Activated T-helper 9 cell treated with anti-CD3 and anti-CD28 coated beads, Interleukin-2, amount 50 U/mL, for 16 hours (primary cell): ENCODE results near the gene CCDC188.

Experiments used
- DNase-seq: peaks from one replicate; pipeline ENCODE4 v3.0.0-alpha.2; 2020; ENCODE audit warnings: low read depth

Gene CCDC188

DNA sequence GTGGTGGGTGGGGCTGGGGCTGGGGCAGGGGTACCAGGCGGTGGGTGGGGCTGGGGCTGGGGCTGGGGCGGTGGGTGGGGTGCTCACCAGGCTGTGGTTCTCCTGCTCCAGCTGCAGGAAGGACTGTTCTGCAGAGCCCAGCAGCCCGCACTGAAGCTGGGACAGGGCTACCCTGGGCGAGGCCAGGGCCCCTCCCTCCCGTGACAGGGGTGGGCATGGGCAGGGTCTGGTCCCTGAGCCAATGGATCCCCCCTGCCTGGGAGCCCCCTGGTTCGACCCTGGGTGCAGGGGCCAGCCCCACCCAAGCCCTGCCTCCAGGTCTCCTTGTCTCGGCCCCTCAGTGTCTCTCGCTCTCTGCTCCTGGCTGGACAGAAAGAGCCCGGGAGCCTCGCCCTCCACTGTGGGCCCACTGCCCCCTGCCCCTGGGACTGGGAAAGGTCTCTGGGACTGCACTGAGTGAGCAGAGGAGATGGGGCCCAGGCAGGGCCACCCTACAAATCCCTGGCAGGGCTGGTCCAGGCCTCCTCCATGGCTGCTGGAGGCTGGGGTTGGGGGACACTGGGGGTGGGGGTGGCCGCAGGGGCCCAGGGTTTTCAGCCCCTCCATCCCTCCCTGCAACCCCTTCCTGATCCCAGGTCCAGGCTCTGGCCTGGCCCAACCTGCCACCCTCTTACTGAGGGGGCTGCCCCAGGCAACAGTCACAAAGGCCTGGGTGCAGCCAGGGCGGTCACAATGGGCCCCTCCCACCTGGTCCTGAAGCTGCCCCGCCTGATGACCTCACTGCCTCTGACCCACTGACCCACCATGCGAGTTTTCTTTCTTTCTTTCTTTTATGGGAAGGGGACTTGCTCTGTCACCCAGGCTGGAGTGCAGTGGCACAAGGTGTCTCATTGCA, at the start of gene CCDC188:
Gene CCDC188 (minus strand): TSS at position 675 of the 895 bp plus-strand sequence. CDS start 69 bp downstream, at position 606.
- no peak for DNase-seq

GRCh38 chr22:20199906-20200305, 49.1 kb upstream of the CCDC188 start:
- DNase-seq = no peak

- DNase-seq = no peak
Measured at GRCh38 chr22:20199413-20199842, 48.6 kb upstream of the CCDC188 start.

- DNase-seq = no peak
Measured at GRCh38 chr22:20198557-20199319, 47.9 kb upstream of the CCDC188 start.

GRCh38 chr22:20197407-20198030, 46.7 kb upstream of the CCDC188 start:
- DNase-seq = no peak

- DNase-seq = no peak
Measured at GRCh38 chr22:20196094-20196842, 45.4 kb upstream of the CCDC188 start.

DNA sequence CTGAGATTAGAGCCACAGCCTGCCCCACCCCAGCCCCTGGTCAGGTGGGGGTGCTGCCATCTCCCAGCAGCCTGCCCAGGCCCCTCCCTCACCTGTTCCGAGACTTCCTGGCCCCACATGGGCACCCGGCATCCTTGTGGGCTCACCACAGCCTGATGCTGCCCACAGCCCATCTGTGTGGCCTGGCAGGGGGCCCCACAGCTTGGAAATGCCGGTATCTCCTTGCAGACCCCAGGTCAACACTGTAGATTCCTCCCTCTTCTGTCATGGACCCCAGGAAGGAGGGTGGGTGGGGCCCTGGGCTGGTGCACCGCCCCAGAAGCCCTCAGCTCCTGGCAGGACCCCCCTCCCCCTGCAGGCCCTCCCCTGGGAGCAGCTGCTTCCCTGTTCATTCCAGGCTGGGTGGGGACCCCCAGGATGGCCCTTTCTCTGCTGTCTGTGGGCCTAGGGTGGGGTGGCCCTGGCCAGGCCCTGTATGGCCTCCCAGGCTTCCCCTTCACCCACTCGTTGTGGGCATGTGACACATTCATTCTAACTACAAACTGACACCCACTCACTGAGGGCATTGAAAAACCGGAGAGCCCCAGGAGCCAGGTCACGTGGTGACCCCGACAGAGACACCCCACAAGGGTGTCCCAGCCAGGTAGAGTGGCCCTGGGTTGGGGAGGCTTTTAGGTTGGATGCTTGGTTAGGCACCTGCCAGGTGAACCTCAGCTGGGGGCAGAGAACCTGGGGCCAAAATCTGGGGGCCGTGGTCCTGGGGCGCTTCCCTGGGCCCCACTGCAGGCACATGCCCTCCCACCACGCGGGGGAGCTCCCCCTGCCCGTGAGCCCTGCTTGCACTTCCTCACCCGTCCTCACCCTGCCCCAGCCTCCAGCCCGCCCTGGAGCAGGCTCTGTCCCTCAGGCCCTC, 44.1 kb upstream of the CCDC188 start:
- DNase-seq = no peak

GRCh38 chr22:20193761-20194494, 43.1 kb upstream of the CCDC188 start:
- no peak for DNase-seq

- DNase-seq = no peak
Measured at GRCh38 chr22:20192972-20193760, 42.3 kb upstream of the CCDC188 start.

DNA sequence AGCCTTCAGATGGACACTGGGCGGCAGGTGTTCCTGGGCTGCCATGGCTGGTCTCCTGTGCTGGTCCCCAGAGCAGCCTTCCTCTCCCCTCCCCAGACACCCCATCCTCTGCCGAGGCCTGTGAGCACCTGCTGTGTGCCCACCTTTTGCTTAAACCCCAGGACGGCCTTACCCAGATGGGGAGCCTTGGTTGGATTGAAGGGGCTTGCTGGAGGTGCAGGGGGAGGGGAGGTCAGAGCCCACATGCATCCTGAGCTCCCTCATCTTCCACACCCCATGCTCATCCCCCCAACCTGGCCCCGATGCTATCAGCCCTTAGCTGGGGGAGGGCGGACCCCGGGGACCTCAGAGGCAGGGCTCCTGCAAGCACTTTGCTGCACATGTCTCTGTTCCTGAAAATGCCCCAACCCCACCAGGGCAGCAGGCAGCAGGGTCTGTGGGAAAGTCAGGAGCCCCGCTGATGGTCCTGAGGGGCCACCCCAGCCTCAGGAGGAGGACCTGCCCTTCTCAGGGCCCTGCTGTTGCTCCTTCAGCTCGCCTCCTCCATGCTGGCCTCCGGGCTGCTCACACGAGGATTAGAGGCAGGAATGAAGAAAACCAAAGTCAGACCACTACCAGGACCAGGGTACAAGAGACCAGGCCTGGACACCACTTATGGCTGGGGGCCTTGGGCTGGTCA, 41.6 kb upstream of the CCDC188 start:
- DNase-seq = no peak

GRCh38 chr22:20191803-20192202, 40.9 kb upstream of the CCDC188 start:
- no peak for DNase-seq

GRCh38 chr22:20191000-20191515, 40.2 kb upstream of the CCDC188 start:
- DNase-seq = no peak

DNA sequence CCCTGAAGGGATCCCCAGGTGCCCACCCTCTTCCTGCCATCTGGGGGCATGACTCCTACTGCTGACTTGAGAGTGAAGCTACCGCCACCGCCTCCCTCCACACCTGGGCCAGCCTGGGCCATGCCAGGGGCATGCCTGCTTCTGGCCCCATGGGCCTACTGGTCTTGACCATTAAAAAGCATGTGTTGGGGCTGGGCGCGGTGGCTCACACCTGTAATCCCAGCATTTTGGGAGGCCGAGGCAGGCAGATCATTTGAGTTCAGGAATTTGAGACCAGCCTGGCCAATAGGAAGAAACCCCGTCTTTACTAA, 37.7 kb upstream of the CCDC188 start:
- no peak for DNase-seq

DNA sequence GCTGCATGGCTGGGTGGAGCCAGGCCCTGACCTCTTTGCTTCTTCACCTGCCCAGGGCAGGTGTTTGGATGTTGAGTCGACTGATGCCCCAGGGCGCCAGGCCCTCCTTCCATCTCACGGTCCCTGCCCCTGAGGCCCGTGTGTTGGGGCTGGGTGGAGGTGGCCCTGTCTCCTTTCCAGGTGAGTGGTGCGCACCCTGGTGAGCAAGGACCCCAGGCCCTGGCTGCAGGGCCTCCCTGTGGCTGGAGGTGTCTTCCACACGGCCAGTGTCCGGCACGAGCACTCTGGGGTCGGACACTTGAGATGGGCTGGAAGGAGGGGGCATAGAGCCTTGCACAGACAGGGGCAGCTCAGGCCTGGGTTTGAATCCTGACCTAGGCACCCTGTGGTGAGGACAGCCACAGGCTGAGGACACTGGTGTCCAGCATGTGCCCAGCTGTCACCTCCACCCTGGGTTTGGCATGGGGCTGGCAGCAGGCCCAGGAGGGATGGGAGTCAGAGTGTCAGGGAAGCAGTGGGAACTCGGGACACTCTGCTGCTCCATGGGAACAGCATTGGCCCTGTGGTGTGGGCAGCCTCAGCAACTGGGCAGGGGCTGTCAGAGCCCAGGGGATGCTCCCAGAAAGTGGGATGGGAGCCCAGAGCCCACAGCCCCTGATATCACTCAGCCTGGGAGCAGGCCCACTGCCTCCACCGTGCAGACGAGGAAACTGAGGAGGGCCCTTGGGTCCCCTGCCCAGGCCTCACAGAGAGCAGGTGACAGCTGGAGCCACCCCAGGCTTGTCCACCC, 37.1 kb upstream of the CCDC188 start:
- no peak for DNase-seq

GRCh38 chr22:20186871-20187546, 36.2 kb upstream of the CCDC188 start:
- no peak for DNase-seq

- no peak for DNase-seq
Measured at GRCh38 chr22:20186183-20186870, 35.5 kb upstream of the CCDC188 start.

DNA sequence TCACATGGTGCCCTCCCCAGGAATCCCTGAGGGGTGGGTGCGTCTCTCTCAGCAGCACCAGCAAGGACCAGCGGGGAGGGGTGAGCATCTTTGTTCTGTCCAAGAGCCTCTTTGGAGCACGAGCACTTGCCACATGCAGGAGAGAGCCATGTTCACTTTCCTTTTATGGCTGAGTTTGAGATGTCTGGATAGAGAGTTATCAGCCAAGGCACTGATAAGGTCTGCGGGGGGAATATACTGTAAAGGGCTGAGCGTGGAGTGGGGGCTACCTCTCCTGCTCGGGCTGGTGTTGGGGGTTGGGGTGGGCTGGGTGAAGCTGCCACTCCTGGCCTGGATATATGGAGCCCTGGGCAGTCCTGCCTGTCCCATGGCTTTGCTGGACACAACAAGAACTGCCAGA, 34.9 kb upstream of the CCDC188 start:
- DNase-seq = no peak
